SK-N-SH (cell line): ENCODE results near the gene PIK3CA. TPM values are rescaled to one million over a fixed set of nuclear protein-coding genes. Genes with fewer than 3 reads are reported as not detected.
A peak's percentile ranks its signal among the peaks of the same experiment; 100 is the strongest.

Experiments used
- CTCF ChIA-PET: fragments of 300-600, 350-600 bp; formaldehyde crosslinking; extraction: SDS; loops from one replicate; lab custom pipeline; 2021; lab: Yijun Ruan, JAX
- POLR2A ChIA-PET: fragments of 350-600 bp; sonication (Branson Sonifier 250); formaldehyde crosslinking; extraction: SDS; loops from one replicate; lab custom pipeline; 2020; ENCODE audit warnings: antibody characterized with exemption, inconsistent platforms; lab: Yijun Ruan, JAX
- DNase-seq: peaks from one replicate; pipeline ENCODE4 v3.0.0; 2012
- H2AFZ ChIP-seq: fragments of 200-600 bp; sonication (generic); 2 replicates; pipeline ENCODE4 v1.8.1; 2016; ENCODE audit warnings: antibody characterized with exemption, mild to moderate bottlenecking, low read depth
- H3F3A ChIP-seq: fragments of 200-600 bp; sonication (generic); replicated peaks from 2 replicates; pipeline ENCODE3; 2016; ENCODE audit warnings: antibody characterized with exemption, mild to moderate bottlenecking; ENCODE audit not compliant: insufficient read depth
- H3K27ac ChIP-seq, 2 experiments: fragments of 200-500 bp in 1 of 2; fragments of 200-600 bp in 1 of 2; sonication (Bioruptor generic) in 1 of 2; sonication (generic), shearing (Covaris generic) in 1 of 2; 2 replicates each; pipeline versions ENCODE4 v1.5.1 to v1.6.1; 2014 to 2016; ENCODE audit warnings: low read depth in 2 of 2, inconsistent platforms in 1 of 2, low read length in 1 of 2, mild to moderate bottlenecking in 1 of 2, mixed read lengths in 1 of 2
- H3K27me3 ChIP-seq: fragments of 200-600 bp; sonication (generic), shearing (Covaris generic); 2 replicates; pipeline ENCODE4 v1.6.1; 2016; ENCODE audit warnings: mixed run types; ENCODE audit not compliant: insufficient read depth
- H3K36me3 ChIP-seq, 2 experiments: fragments of 200-500 bp in 1 of 2; fragments of 200-600 bp in 1 of 2; sonication (Bioruptor generic) in 1 of 2; sonication (generic) in 1 of 2; replicated peaks in 1 of 2; 2 replicates each; pipeline versions ENCODE3 to v1.5.1; 2014 to 2016; ENCODE audit warnings: low read length in 1 of 2, mild to moderate bottlenecking in 1 of 2; ENCODE audit not compliant: insufficient read depth in 2 of 2, control insufficient read depth in 1 of 2
- H3K4me1 ChIP-seq, 2 experiments: fragments of 200-500 bp in 1 of 2; fragments of 200-600 bp in 1 of 2; sonication (Bioruptor generic) in 1 of 2; sonication (generic), shearing (Covaris generic) in 1 of 2; 2 replicates each; pipeline versions ENCODE4 v1.5.1 to v1.6.1; 2014 to 2016; ENCODE audit warnings: low read depth in 1 of 2, low read length in 1 of 2, mixed run types in 1 of 2; ENCODE audit not compliant: insufficient read depth in 2 of 2, control insufficient read depth in 1 of 2
- H3K4me2 ChIP-seq: fragments of 200-600 bp; sonication (generic), shearing (Covaris generic); 2 replicates; pipeline ENCODE4 v1.6.1; 2017; ENCODE audit warnings: mixed run types
- H3K4me3 ChIP-seq, 2 experiments: fragments of 200-500 bp in 1 of 2; fragments of 200-600 bp in 1 of 2; sonication (Bioruptor generic) in 1 of 2; sonication (generic), shearing (Covaris generic) in 1 of 2; 2 replicates each; pipeline versions ENCODE4 v1.5.1 to v1.8.1; 2014 to 2016; ENCODE audit warnings: low read depth in 2 of 2, inconsistent platforms in 1 of 2, low read length in 1 of 2, mild to moderate bottlenecking in 1 of 2, mixed read lengths in 1 of 2, moderate library complexity in 1 of 2
- H3K79me2 ChIP-seq: fragments of 200-600 bp; sonication (generic); 2 replicates; pipeline ENCODE4 v1.8.1; 2017; ENCODE audit warnings: mild to moderate bottlenecking; ENCODE audit not compliant: insufficient read depth
- H3K9ac ChIP-seq: fragments of 200-600 bp; sonication (generic); 2 replicates; pipeline ENCODE4 v1.6.1; 2017; ENCODE audit warnings: mixed run types
- H3K9me2 ChIP-seq: fragments of 200-600 bp; sonication (generic); 2 replicates; pipeline ENCODE4 v1.6.1; 2017; ENCODE audit warnings: mixed run types
- H3K9me3 ChIP-seq: fragments of 200-600 bp; sonication (generic); 2 replicates; pipeline ENCODE4 v1.6.1; 2017; ENCODE audit warnings: mixed run types, mild to moderate bottlenecking, moderate library complexity
- H4K20me1 ChIP-seq: fragments of 200-600 bp; sonication (generic); 2 replicates; pipeline ENCODE4 v1.6.1; 2017; ENCODE audit warnings: mild to moderate bottlenecking, mixed run types; ENCODE audit not compliant: insufficient read depth
- CHD2 ChIP-seq: fragments of 150-350 bp; IDR thresholded peaks from 2 replicates; pipeline ENCODE4 v1.6.1; 2018; ENCODE audit warnings: low read length; ENCODE audit not compliant: partially characterized antibody
- EP300 ChIP-seq, 2 experiments: IDR thresholded peaks; 2 replicates each; pipeline versions ENCODE4 v1.4.0 to v1.6.1; 2012; ENCODE audit warnings: borderline replicate concordance in 1 of 2, low read depth in 1 of 2, low read length in 1 of 2
- EZH2phosphoT487 ChIP-seq: fragments of 200-600 bp; sonication (generic); IDR thresholded peaks from 2 replicates; pipeline ENCODE4 v1.6.1; 2017; ENCODE audit warnings: low read depth, mixed run types, mild to moderate bottlenecking, antibody characterized with exemption, moderate library complexity, borderline replicate concordance
- FOXM1 ChIP-seq: IDR thresholded peaks from 2 replicates; pipeline ENCODE4 v1.4.0; 2012; ENCODE audit warnings: low read depth, mild to moderate bottlenecking
- GABPA ChIP-seq: IDR thresholded peaks from 2 replicates; pipeline ENCODE4 v1.4.0; 2012; ENCODE audit warnings: low read depth, mild to moderate bottlenecking
- GATA2 ChIP-seq: sonication (generic); formaldehyde crosslinking; IDR thresholded peaks from 2 replicates; pipeline ENCODE4 v1.5.0; 2020; ENCODE audit warnings: mild to moderate bottlenecking, missing genetic modification reagents
- JUND ChIP-seq: IDR thresholded peaks from 2 replicates; pipeline ENCODE4 v1.4.0; 2012
- MXI1 ChIP-seq: IDR thresholded peaks from 2 replicates; pipeline ENCODE4 v1.6.1; 2012; ENCODE audit warnings: mild to moderate bottlenecking, low read depth, low read length, improper control_type of control experiment
- POLR2AphosphoS5 ChIP-seq: IDR thresholded peaks from 2 replicates; pipeline ENCODE4 v1.6.1; 2012; ENCODE audit warnings: low read depth, low read length
- RAD21 ChIP-seq: IDR thresholded peaks from 2 replicates; pipeline ENCODE4 v1.6.1; 2012; ENCODE audit warnings: mild to moderate bottlenecking, low read length
- RCOR1 ChIP-seq: fragments of 150-350 bp; IDR thresholded peaks from 2 replicates; pipeline ENCODE4 v1.6.1; 2017; ENCODE audit warnings: antibody characterized with exemption, low read length
- REST ChIP-seq: IDR thresholded peaks from 2 replicates; pipeline ENCODE4 v1.6.1; 2012; ENCODE audit warnings: mild to moderate bottlenecking, low read depth, low read length, moderate library complexity
- SIN3A ChIP-seq: IDR thresholded peaks from 2 replicates; pipeline ENCODE4 v1.6.1; 2012; ENCODE audit warnings: low read depth, mild to moderate bottlenecking, low read length, moderate library complexity, borderline replicate concordance
- SMC3 ChIP-seq: IDR thresholded peaks from 2 replicates; pipeline ENCODE4 v1.6.1; 2012; ENCODE audit warnings: low read depth, low read length, improper control_type of control experiment
- TEAD4 ChIP-seq: IDR thresholded peaks from 2 replicates; pipeline ENCODE4 v1.4.0; 2012; ENCODE audit warnings: mild to moderate bottlenecking, borderline replicate concordance; ENCODE audit not compliant: insufficient read depth
- ZBTB33 ChIP-seq: IDR thresholded peaks from 2 replicates; pipeline ENCODE4 v1.4.0; 2012; ENCODE audit warnings: low read depth, borderline replicate concordance
- WGBS: methylation state at CpG from one replicate; pipeline ENCODE4 v1.1.6; 2017; ENCODE audit warnings: low lambda C conversion rate; 5-methylcytosine and 5-hydroxymethylcytosine counted together
- polyA plus RNA-seq, 3 experiments: library from polyadenylated mRNA; depleted of rRNA; stranded (reverse); fragments of >200 nt; gene quantifications; 2 replicates each; pipeline ENCODE4 v1.2.3, GENCODE V29; 2012

The PIK3CA gene
- polyA plus RNA-seq, 1 of the 3 experiments (the other 2 are of a cell fraction) = 3.2 TPM

- CTCF ChIA-PET = interaction anchor here (1.0 kb wide), 1 partner anchor 22 kb away, joined by 5 read pairs; no protein-coding TSS in a partner anchor
- WGBS = 88% methylated on average over 2 of the region's 2 CpGs
These were observed 31.1 kb downstream of the PIK3CA start for GRCh38 chr3:179179256-179179655.

GRCh38 chr3:179179979-179180759 is 32.0 kb downstream of the PIK3CA start:
- Histone ChIP-seq H3K79me2 (peaks cover 75% of the 10 kb centered on the region), H3K9me3 (no peaks in the 10 kb centered on the region), H3K4me3 (no peak overlapping the region), H3K4me1 (peaks cover 4 to 22% of the 10 kb centered on the region in 2 experiments; a peak in 3 of 4 replicates), H3K9me2 (no peaks in the 10 kb centered on the region), H2AFZ (no peak overlapping the region), H3K36me3 (no peaks in the 10 kb centered on the region), H4K20me1 (peaks cover 26% of the 10 kb centered on the region), H3K4me2 (no peak overlapping the region), H3F3A (peaks cover 18% of the 10 kb centered on the region), H3K27me3 (no peaks in the 10 kb centered on the region), H3K9ac (no peak overlapping the region), H3K27ac (peak overlapping the region in 1 of 2 experiments; percentile 58; a peak in 2 of 4 replicates)
- 59% methylated on average over 1 of the region's 1 CpG for WGBS
- no peak for TF ChIP-seq MXI1
- TF ChIP-seq RAD21 = no peak
- TF ChIP-seq TEAD4 = no peak
- TF ChIP-seq SMC3 = no peak
- TF ChIP-seq ZBTB33 = no peak
- no peak for TF ChIP-seq JUND
- no peak for TF ChIP-seq GABPA
- no peak for TF ChIP-seq FOXM1
- TF ChIP-seq SIN3A = no peak
- TF ChIP-seq EZH2phosphoT487 = no peak
- no peak for TF ChIP-seq GATA2 (CRISPR knock-in tag)
- TF ChIP-seq RCOR1 = no peak
- CTCF ChIA-PET = no interaction called here
- POLR2A ChIA-PET = no interaction called here
- no peak for DNase-seq

More at GRCh38 chr3:179179256-179179655, 31.1 kb downstream of the PIK3CA start:
- H3K4me3 ChIP-seq = no peak overlapping the region
- no peak overlapping the region for H3K4me2 ChIP-seq
- peaks cover 69% of the 10 kb centered on the region for H3K79me2 ChIP-seq
- no peaks in the 10 kb centered on the region for H3K9me3 ChIP-seq
- DNase-seq = no peak
- H3K4me1 ChIP-seq = peaks cover 4 to 22% of the 10 kb centered on the region in 2 experiments; a peak in 3 of 4 replicates
- H3K9ac ChIP-seq = no peak overlapping the region
- no peak for TF ChIP-seq EP300 (IDR thresholded peaks at IDR 0.05; ENCODE audit: borderline replicate concordance in 1 of 2, low read depth in 1 of 2, low read length in 1 of 2)
- no peak for TF ChIP-seq CHD2
- TF ChIP-seq SMC3 = no peak
- no peak for TF ChIP-seq TEAD4
- TF ChIP-seq POLR2AphosphoS5 = no peak
- no peak for TF ChIP-seq REST
- TF ChIP-seq, all 33 proteins: peak for 0
- peak overlapping the region in 1 of 2 experiments; percentile 58; a peak in 1 of 4 replicates for H3K27ac ChIP-seq
- POLR2A ChIA-PET = no interaction called here
- no peaks in the 10 kb centered on the region for H3K27me3 ChIP-seq
- no peaks in the 10 kb centered on the region for H3K36me3 ChIP-seq
- peaks cover 32% of the 10 kb centered on the region for H4K20me1 ChIP-seq
- no peaks in the 10 kb centered on the region for H3K9me2 ChIP-seq
- peaks cover 18% of the 10 kb centered on the region for H3F3A ChIP-seq
- no peak overlapping the region for H2AFZ ChIP-seq
